PC-9 (cell line): ENCODE measurements around the gene IMPA2. TPM values are rescaled to one million over a fixed set of nuclear protein-coding genes. Genes with fewer than 3 reads are reported as not detected.

Experiments used
- BruUV-seq: library from RNA; stranded (reverse); fragments of 400-500 nt; replicated peaks from 2 replicates; lab custom pipeline; 2021; lab: Mats Ljungman, UMichigan
- CTCF ChIA-PET: fragments of 300-600 bp; sonication (Branson Sonifier 250); formaldehyde crosslinking; loops from one replicate; lab custom pipeline; 2022; ENCODE audit warnings: antibody characterized with exemption; lab: Charles Lee
- POLR2A ChIA-PET: fragments of 300-600 bp; sonication (Branson Sonifier 250); formaldehyde crosslinking; loops from one replicate; lab custom pipeline; 2022; ENCODE audit warnings: antibody characterized with exemption; ENCODE audit not compliant: unreplicated experiment; lab: Charles Lee
- DNase-seq, 2 experiments: peaks; one replicate each; pipeline versions ENCODE4 v3.0.0 to v3.0.0-alpha.2; 2015 to 2022; ENCODE audit warnings: mixed read lengths in 1 of 2
- H2AFZ ChIP-seq: fragments of 200-600 bp; sonication (generic); 2 replicates; pipeline ENCODE4 v1.8.1; 2017; ENCODE audit warnings: antibody characterized with exemption
- H3F3A ChIP-seq: fragments of 200-600 bp; sonication (generic); 2 replicates; pipeline ENCODE4 v1.8.1; 2017; ENCODE audit warnings: antibody characterized with exemption, mild to moderate bottlenecking, low read depth; ENCODE audit not compliant: insufficient read depth
- H3K27ac ChIP-seq: fragments of 200-600 bp; sonication (generic); 2 replicates; pipeline ENCODE4 v1.6.1; 2016; ENCODE audit warnings: mixed run types
- H3K27me3 ChIP-seq: fragments of 200-600 bp; sonication (generic); 2 replicates; pipeline ENCODE4 v1.6.1; 2016; ENCODE audit warnings: low read depth, mixed run types; ENCODE audit not compliant: insufficient read depth
- H3K36me3 ChIP-seq: fragments of 200-600 bp; sonication (generic); 2 replicates; pipeline ENCODE4 v1.6.1; 2016; ENCODE audit warnings: low read depth, mixed run types
- H3K4me1 ChIP-seq: fragments of 200-600 bp; sonication (generic); replicated peaks from 2 replicates; pipeline ENCODE4 v1.6.1; 2016; ENCODE audit warnings: mixed run types; ENCODE audit not compliant: insufficient read depth
- H3K4me2 ChIP-seq: fragments of 200-600 bp; sonication (generic); 2 replicates; pipeline ENCODE4 v1.6.1; 2017; ENCODE audit warnings: mixed run types
- H3K4me3 ChIP-seq: fragments of 200-600 bp; sonication (generic); 2 replicates; pipeline ENCODE4 v1.6.1; 2016; ENCODE audit warnings: mixed run types
- H3K79me2 ChIP-seq: fragments of 200-600 bp; sonication (generic); 2 replicates; pipeline ENCODE4 v1.6.1; 2017; ENCODE audit warnings: low read depth, mixed run types
- H3K9me2 ChIP-seq: fragments of 200-600 bp; sonication (generic); 2 replicates; pipeline ENCODE4 v1.8.1; 2017; ENCODE audit warnings: mild to moderate bottlenecking; ENCODE audit not compliant: insufficient read depth
- H3K9me3 ChIP-seq: fragments of 200-600 bp; sonication (generic); 2 replicates; pipeline ENCODE4 v1.8.1; 2016; ENCODE audit warnings: low read depth; ENCODE audit not compliant: insufficient read depth
- H4K20me1 ChIP-seq: fragments of 200-600 bp; sonication (generic); 2 replicates; pipeline ENCODE4 v1.8.1; 2017; ENCODE audit not compliant: insufficient read depth
- EZH2 ChIP-seq: fragments of 200-600 bp; sonication (generic); IDR thresholded peaks from 2 replicates; pipeline ENCODE4 v1.8.0; 2017; ENCODE audit warnings: antibody characterized with exemption, low read depth
- intact Hi-C: fragments of 100-400 bp; cut with micrococcal nuclease; formaldehyde crosslinking; loops from one replicate; pipeline ENCODE4 v1.10.0; 2022; ENCODE audit not compliant: unreplicated experiment
- total RNA-seq: library from RNA; stranded (reverse); gene quantifications from 2 replicates; pipeline ENCODE4 v1.2.3, GENCODE V29; 2021
- TF ChIP-seq, protein P1 (sequence below): fragments of 200-600 bp; sonication (generic); conservative IDR thresholded peaks from 2 replicates; pipeline ENCODE4 v1.6.1; 2017; ENCODE audit warnings: mixed run types, antibody characterized with exemption, mild to moderate bottlenecking, moderate library complexity

IMPA2 gene
- total RNA-seq, 1 experiment from 2014 or later: 91.4 TPM

DNA sequence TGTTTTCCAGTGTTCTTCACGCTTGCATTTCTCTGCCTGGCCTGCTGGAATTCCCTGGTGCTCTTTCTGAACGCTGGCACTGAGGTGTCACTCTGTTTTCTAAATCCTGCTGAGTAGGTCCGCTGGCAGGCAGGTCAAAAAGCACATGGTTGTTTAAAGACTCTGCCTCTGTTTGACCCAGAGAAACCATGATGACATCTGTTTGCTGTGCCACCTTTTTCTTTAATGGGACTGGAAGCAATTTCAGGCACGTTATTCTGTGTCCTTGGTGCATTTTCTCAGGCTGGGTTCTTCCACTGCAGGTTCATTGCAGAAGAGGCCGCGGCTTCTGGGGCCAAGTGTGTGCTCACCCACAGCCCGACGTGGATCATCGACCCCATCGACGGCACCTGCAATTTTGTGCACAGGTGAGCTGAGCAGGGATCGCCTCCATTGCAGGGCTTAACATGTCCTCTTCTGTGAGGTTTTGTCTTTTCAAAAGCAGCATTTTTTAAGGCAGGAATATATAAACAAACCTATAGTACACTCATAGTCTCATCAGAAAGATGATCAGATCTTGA, 28.4 kb downstream of the IMPA2 start:
- H3K9me2 ChIP-seq: no peaks in the 10 kb centered on the region
- H2AFZ ChIP-seq: no peak overlapping the region
- H3K9me3 ChIP-seq: no peaks in the 10 kb centered on the region
- ChIA-PET CTCF (no interaction called here), POLR2A (interaction anchor here (0.6 kb wide), 1 partner anchor 29 kb away, joined by 5 read pairs; no protein-coding TSS in a partner anchor)
- no peaks in the 10 kb centered on the region for H3K27me3 ChIP-seq
- H3F3A ChIP-seq: no peaks in the 10 kb centered on the region
- no peaks in the 10 kb centered on the region for H3K36me3 ChIP-seq
- BruUV-seq: no TSS peak
- intact Hi-C loops: no loop called here
- no peaks in the 10 kb centered on the region for H3K4me1 ChIP-seq
- no peak overlapping the region for H3K27ac ChIP-seq
- no peaks in the 10 kb centered on the region for H4K20me1 ChIP-seq
- H3K79me2 ChIP-seq: no peaks in the 10 kb centered on the region
- no peak overlapping the region for H3K4me3 ChIP-seq
- TF ChIP-seq EZH2: no peak
- TF ChIP-seq, protein P1, sequence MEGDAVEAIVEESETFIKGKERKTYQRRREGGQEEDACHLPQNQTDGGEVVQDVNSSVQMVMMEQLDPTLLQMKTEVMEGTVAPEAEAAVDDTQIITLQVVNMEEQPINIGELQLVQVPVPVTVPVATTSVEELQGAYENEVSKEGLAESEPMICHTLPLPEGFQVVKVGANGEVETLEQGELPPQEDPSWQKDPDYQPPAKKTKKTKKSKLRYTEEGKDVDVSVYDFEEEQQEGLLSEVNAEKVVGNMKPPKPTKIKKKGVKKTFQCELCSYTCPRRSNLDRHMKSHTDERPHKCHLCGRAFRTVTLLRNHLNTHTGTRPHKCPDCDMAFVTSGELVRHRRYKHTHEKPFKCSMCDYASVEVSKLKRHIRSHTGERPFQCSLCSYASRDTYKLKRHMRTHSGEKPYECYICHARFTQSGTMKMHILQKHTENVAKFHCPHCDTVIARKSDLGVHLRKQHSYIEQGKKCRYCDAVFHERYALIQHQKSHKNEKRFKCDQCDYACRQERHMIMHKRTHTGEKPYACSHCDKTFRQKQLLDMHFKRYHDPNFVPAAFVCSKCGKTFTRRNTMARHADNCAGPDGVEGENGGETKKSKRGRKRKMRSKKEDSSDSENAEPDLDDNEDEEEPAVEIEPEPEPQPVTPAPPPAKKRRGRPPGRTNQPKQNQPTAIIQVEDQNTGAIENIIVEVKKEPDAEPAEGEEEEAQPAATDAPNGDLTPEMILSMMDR: no peak
- DNase-seq: no peak
- no peak overlapping the region for H3K4me2 ChIP-seq

DNA sequence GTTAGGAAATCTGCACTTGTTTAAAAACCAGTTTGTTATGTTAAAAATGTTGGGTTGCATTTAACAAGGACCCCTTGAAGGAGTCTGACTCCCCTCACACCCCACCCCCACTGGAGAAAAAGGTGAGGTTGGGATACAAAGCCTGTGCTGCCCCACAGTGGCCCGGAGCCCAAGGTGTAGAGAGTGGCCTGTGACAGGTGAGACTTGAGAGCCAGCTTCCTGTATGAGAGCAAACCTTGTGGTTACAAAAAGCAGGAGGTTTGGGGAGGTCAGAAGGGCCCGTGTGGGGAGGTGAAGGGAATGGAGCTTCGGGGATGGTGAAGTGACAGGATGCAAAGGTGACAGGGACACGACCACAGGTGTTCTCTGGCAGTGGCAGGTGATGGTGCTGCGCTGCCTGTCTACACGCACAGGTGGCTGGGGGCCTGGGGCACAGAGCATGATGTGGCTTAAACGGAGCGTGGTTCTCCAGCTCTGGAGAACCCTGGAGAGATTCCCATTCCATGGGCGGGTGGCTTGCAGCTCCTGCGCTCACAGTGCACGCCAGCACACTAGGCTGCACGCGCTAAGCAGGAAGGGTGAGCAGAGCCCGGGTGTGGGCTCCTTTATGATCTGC, 29.0 kb downstream of the IMPA2 start:
- CTCF ChIA-PET: no interaction called here
- H3K4me3 ChIP-seq: no peak overlapping the region
- H3K9me3 ChIP-seq: no peaks in the 10 kb centered on the region
- DNase-seq: no peak
- no TSS peak for BruUV-seq
- intact Hi-C loops: no loop called here
- no peaks in the 10 kb centered on the region for H3K79me2 ChIP-seq
- H3K36me3 ChIP-seq: no peaks in the 10 kb centered on the region
- H4K20me1 ChIP-seq: no peaks in the 10 kb centered on the region
- no peak overlapping the region for H3K4me2 ChIP-seq
- no peak for TF ChIP-seq EZH2
- TF ChIP-seq, protein P1: no peak
- POLR2A ChIA-PET: no interaction called here
- no peaks in the 10 kb centered on the region for H3K9me2 ChIP-seq
- no peak overlapping the region for H2AFZ ChIP-seq
- peaks cover 6% of the 10 kb centered on the region for H3K4me1 ChIP-seq
- no peak overlapping the region for H3K27ac ChIP-seq
- H3F3A ChIP-seq: no peaks in the 10 kb centered on the region
- no peaks in the 10 kb centered on the region for H3K27me3 ChIP-seq

DNA sequence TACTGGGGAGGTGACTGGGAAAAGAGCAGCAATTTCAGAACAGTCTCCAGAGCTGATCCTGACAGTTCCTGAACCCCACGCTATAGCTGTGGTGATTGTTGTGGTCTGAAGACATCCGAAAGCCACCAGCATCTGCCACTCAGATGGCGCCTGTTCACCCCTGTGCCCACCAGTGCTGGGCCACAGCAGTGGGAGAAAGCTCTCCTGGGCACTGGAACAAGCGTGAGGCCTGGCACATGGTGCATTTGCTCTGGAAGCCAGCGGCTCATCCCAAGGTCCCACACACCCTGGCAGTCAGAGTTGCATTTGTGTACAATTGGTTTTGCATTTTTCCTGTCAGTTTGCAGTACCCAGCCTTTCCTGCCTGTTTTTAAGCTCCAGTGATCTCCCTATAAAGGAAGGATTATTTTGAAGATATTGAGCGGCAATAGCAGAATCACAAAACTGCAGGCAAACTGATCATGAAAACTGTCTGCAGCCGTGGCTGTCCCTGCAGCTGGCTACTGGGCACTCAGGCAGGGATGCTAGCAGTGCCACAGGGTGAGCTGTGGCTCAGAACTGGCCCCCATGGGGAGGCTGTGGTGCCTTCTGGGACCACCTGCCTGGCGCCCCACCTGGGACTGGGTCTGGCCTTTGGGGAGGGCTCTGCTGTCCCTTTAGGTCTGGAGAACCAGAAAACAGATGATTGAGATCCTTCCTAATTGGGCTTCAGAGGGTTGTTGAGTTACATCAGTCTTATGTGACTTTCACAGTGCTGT, 30.1 kb downstream of the IMPA2 start:
- intact Hi-C loops: no loop called here
- Histone ChIP-seq H3K4me3 (no peak overlapping the region), H2AFZ (no peak overlapping the region), H3K79me2 (no peaks in the 10 kb centered on the region), H4K20me1 (no peaks in the 10 kb centered on the region), H3K4me1 (peaks cover 16% of the 10 kb centered on the region), H3K36me3 (no peaks in the 10 kb centered on the region), H3K9me2 (no peaks in the 10 kb centered on the region), H3K4me2 (no peak overlapping the region), H3K9me3 (no peaks in the 10 kb centered on the region), H3K27ac (no peak overlapping the region), H3F3A (peaks cover 9% of the 10 kb centered on the region; the same call in 1 of the 2 replicates), H3K27me3 (no peaks in the 10 kb centered on the region)
- POLR2A ChIA-PET: no interaction called here
- BruUV-seq: no TSS peak
- TF ChIP-seq, protein P1: no peak
- no peak for TF ChIP-seq EZH2
- CTCF ChIA-PET: no interaction called here
- no peak for DNase-seq
